Adrenal gland (tissue), 12 donors: ENCODE measurements around the gene GFRA1. TPM values are rescaled to one million over a fixed set of nuclear protein-coding genes. Genes with fewer than 3 reads are reported as not detected.

Source experiments
- DNase-seq, 7 donors: peaks; one replicate each; pipeline ENCODE4 v3.0.0-alpha.2; 2019 to 2020
- H3K27ac ChIP-seq, 5 donors: fragments of 200-600 bp; sonication (generic) in 4 of 5; 1 replicate in 3 of 5; 2 replicates in 2 of 5; pipeline versions ENCODE4 v1.5.1 to v1.8.0; 2016 to 2020; ENCODE audit warnings: mild to moderate bottlenecking in 1 of 5
- H3K27me3 ChIP-seq: fragments of 200-600 bp; 2 replicates; pipeline ENCODE4 v1.8.0; 2021
- H3K36me3 ChIP-seq, 2 donors: fragments of 200-600 bp; replicated peaks in 1 of 2; 1 replicate in 1 of 2; 2 replicates in 1 of 2; pipeline versions ENCODE4 v1.5.1 to v1.8.0; 2018 to 2022
- H3K4me1 ChIP-seq, 2 donors: fragments of 200-600 bp; replicated peaks in 1 of 2; 1 replicate in 1 of 2; 2 replicates in 1 of 2; pipeline versions ENCODE4 v1.5.1 to v1.8.0; 2018 to 2021
- H3K4me3 ChIP-seq, 4 donors: fragments of 200-600 bp; sonication (generic) in 3 of 4; one replicate each; pipeline ENCODE4 v1.5.1; 2016 to 2018
- H3K9me3 ChIP-seq, 3 donors: fragments of 200-600 bp; sonication (generic) in 1 of 3; replicated peaks in 1 of 3; 1 replicate in 2 of 3; 2 replicates in 1 of 3; pipeline versions ENCODE4 v1.5.1 to v1.8.0; 2016 to 2021
- CTCF ChIP-seq, 6 experiments: fragments of 450-650 bp in 4 of 6; fragments of 200-600 bp in 2 of 6; sonication (generic) in 1 of 6; IDR thresholded peaks; 1 replicate in 5 of 6; 2 replicates in 1 of 6; pipeline versions ENCODE4 v1.5.1 to v1.8.0; 2016 to 2021; ENCODE audit warnings: antibody characterized with exemption in 6 of 6, mild to moderate bottlenecking in 2 of 6, moderate library complexity in 1 of 6
- POLR2A ChIP-seq, 2 donors: fragments of 450-650 bp; IDR thresholded peaks; one replicate each; pipeline ENCODE4 v1.6.1; 2017; ENCODE audit warnings: antibody characterized with exemption in 2 of 2, mild to moderate bottlenecking in 2 of 2, moderate library complexity in 1 of 2
- WGBS, 4 donors: extraction: QIAGEN DNeasy Blood & Tissue Kit in 2 of 4; methylation state at CpG; one replicate each; pipeline versions ENCODE4 v1.1.5 to v1.1.7; 2013 to 2017; 5-methylcytosine and 5-hydroxymethylcytosine counted together
- intact Hi-C, 2 donors: fragments of 100-400 bp; cut with DNase I; formaldehyde crosslinking; loops; one replicate each; pipeline versions ENCODE4 v1.14.1 to v1.15.0; 2022 to 2023
- polyA plus RNA-seq, 3 donors: library from polyadenylated mRNA; stranded (reverse); fragments of 200-250 nt in 2 of 3; fragments of 350-450 nt in 1 of 3; fragmentation: Illumina TruSeq in 1 of 3; extraction: RNeasy Lipid Tissue Mini Kit (QIAGEN cat#74804) in 1 of 3; gene quantifications; one replicate each; pipeline ENCODE4 v1.2.3, GENCODE V29; 2013 to 2014
- total RNA-seq, 9 donors: library from RNA; depleted of rRNA in 4 of 9; stranded (reverse); fragments of >200 nt in 4 of 9; fragments of 120-200 nt in 1 of 9; fragmentation: NEBNext Ultra II Directional in 1 of 9; extraction: Animal tissue kit (Norgen Biotek cat#: 25700) in 1 of 9; gene quantifications; one replicate each; pipeline versions ENCODE4 v1.1.0 to v1.2.4, GENCODE V29; 2013 to 2023
- donor health status: healthy with polysubstance abuse.
- donor health status: Bipolar disorder and iron deficiency.
- donor health status: DM: yes; HTN: yes; CAD: no.
- donor health status: DM: no; HTN: no; CAD: no.
- donor health status: DM: no; HTN: no; CAD: no.
- donor health status: DM: yes; HTN: yes; CAD: no.

Gene GFRA1
- total and polyA plus RNA-seq, 12 donors = 0.61 to 12.9 (median 2.6) TPM

GRCh38 chr10:116133634-116134033 is 139.4 kb downstream of the GFRA1 start:
- no peak for TF ChIP-seq POLR2A (IDR thresholded peaks at IDR 0.05)
- no peak for TF ChIP-seq CTCF (IDR thresholded peaks at IDR 0.05)
- DNase-seq = no peak
- WGBS, 4 donors = 35 to 53% (median 42%) methylated on average over 7 of the region's 7 CpGs

GRCh38 chr10:116132780-116133399 is 140.1 kb downstream of the GFRA1 start:
- intact Hi-C loops = no loop called here
- TF ChIP-seq POLR2A (IDR thresholded peaks at IDR 0.05) (no peak), CTCF (IDR thresholded peaks at IDR 0.05) (no peak)

More at GRCh38 chr10:116133634-116134033, 139.4 kb downstream of the GFRA1 start:
- Histone ChIP-seq H3K36me3 (no peaks in the 10 kb centered on the region), H3K4me3 (no peak overlapping the region), H3K27me3 (no peaks in the 10 kb centered on the region), H3K27ac (no peak overlapping the region), H3K4me1 (no peaks in the 10 kb centered on the region), H3K9me3 (no peaks in the 10 kb centered on the region)
- intact Hi-C loops = no loop called here

DNA sequence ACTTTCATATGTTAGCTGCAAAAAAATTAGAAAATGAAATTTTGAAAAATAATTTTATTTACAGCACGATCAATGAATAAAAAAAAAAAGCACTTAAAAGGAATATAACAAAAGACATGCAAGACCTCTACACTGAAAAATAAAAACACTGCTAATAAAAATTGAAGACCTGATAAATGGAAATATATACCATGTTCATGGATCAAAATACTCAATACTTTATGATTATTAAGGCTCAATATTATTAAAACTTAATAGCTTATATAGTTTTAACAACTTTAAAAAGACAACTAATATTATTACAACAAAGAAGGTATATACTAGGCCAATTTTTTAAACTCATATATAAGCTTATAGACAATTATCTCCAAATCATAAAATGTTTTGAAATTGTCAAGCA is 143.0 kb downstream of the GFRA1 start:
- no peak overlapping the region for H3K4me3 ChIP-seq
- DNase-seq = no peak
- intact Hi-C loops = no loop called here
- 47 to 89% (median 72%) methylated on average over 1 of the region's 1 CpG for WGBS, 4 donors
- H3K27ac ChIP-seq = no peak overlapping the region
- H3K9me3 ChIP-seq = no peaks in the 10 kb centered on the region
- H3K27me3 ChIP-seq = no peaks in the 10 kb centered on the region
- TF ChIP-seq CTCF (IDR thresholded peaks at IDR 0.05) (no peak), POLR2A (IDR thresholded peaks at IDR 0.05) (no peak)
- H3K36me3 ChIP-seq = no peaks in the 10 kb centered on the region
- H3K4me1 ChIP-seq = no peaks in the 10 kb centered on the region

More at GRCh38 chr10:116132780-116133399, 140.1 kb downstream of the GFRA1 start:
- Histone ChIP-seq H3K36me3 (no peaks in the 10 kb centered on the region), H3K4me3 (no peak overlapping the region), H3K27me3 (no peaks in the 10 kb centered on the region), H3K9me3 (no peaks in the 10 kb centered on the region), H3K4me1 (no peaks in the 10 kb centered on the region), H3K27ac (no peak overlapping the region)
- 42 to 55% (median 46%) methylated on average over 13 of the region's 13 CpGs for WGBS, 4 donors
- DNase-seq = no peak

DNA sequence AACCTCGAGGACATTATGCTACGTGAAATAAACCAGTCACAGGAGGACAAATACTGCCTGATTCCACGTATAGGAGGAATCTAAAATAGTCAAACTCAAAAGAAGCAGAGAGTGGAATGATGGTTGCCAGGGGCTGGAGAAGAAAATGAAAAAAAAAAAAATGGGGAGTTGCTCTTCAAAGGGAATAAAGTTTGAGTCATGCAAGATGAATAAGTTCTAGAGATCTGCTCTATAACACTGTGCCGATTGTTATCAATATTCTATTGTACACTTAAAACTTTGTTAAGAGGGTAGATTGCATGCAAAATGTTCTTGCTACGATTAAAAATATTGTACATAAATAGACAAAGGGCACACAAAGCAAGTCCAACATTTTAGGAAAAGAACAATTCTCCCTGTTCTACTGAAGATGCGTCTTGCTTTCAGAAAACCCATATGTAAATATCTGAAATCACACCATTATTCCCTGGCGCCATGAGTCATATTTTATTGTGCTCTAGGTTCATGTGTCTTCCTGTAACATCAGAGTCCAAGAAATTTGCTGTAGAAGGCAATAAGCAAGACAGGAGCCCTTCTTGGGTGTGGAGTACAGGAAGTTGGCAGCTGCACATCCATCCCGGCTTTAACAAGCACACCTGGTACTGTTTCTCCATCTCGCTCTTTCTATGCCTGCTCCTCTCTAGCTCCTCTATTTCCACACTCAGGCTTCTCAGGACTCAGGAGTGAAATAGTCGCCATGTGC is 145.9 kb downstream of the GFRA1 start:
- 85 to 92% (median 88%) methylated on average over 10 of the region's 10 CpGs for WGBS, 4 donors
- Histone ChIP-seq H3K27me3 (no peaks in the 10 kb centered on the region), H3K4me1 (no peaks in the 10 kb centered on the region), H3K9me3 (no peaks in the 10 kb centered on the region), H3K4me3 (no peak overlapping the region), H3K36me3 (no peaks in the 10 kb centered on the region), H3K27ac (no peak overlapping the region)
- TF ChIP-seq CTCF (IDR thresholded peaks at IDR 0.05) (no peak), POLR2A (IDR thresholded peaks at IDR 0.05) (no peak)
- peak in 1 of 7 donors; percentile 24 for DNase-seq
- intact Hi-C loops = no loop called here
